ENCODE data around the gene UAP1L1.

UAP1L1 gene

DNA sequence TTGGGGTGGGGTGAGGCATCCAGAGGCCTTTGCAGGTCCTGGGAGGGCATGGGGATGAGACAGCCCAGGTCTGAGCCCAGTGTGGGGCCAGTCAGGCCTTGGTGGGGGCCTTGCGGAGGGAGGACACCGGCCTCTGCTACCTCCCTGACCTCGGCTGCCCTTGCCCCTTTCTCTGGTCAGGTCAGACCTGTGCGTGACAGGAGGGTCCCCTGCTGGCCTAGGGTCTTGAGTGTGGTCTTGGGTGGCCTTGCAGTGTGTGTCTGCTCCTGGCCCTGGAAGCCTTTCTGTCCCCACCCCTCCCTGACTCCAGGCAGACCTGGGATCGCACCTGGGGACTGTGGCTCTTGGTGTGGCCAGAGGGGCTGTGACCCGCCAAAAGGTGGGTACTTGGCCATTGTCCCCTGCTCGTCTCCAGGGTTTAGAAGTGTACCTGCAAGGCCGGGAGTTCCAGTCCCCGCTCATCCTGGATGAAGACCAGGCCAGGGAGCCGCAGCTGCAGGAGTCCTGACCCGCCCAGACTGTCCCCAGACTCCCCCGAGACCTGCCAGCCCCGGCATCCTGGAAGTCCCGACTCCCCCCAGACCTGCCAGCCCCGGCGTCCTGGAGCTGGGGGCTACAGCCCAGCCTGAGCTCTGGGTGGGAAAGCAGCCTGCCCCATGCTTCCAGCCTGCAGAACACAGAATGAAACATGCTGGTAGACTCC lies 5.1 kb downstream of the UAP1L1 start:
- no peak overlapping the region for H3K4me3 ChIP-seq (replicated peaks; ENCODE audit: insufficient read depth, low read length)
- H3K27ac ChIP-seq (replicated peaks), result no peak overlapping the region
- no peak for DNase-seq (ENCODE audit: low read depth in 1 of 2, low spot score in 1 of 2)

DNA sequence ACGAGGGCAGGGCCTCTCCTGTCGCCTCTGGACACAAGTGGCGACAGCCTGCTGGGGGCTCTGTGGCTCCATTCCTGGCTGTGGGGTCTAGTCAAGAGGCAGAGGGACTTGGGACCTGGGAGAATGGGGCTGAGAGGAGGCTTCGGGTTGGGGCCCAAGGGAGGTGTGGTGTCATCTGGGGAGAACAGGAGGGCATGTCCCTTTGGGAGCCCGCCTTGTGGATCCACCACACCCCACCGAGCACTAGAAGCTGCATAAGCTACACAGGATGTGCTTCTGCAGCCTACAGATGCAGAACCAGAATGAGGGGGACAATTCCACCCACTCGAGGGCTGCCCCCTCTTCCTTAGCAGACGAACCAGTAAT lies 5.6 kb downstream of the UAP1L1 start:
- TF ChIP-seq GABPA (IDR thresholded peaks at IDR 0.05; ENCODE audit: low read depth), result no peak
- TF ChIP-seq, protein P1, sequence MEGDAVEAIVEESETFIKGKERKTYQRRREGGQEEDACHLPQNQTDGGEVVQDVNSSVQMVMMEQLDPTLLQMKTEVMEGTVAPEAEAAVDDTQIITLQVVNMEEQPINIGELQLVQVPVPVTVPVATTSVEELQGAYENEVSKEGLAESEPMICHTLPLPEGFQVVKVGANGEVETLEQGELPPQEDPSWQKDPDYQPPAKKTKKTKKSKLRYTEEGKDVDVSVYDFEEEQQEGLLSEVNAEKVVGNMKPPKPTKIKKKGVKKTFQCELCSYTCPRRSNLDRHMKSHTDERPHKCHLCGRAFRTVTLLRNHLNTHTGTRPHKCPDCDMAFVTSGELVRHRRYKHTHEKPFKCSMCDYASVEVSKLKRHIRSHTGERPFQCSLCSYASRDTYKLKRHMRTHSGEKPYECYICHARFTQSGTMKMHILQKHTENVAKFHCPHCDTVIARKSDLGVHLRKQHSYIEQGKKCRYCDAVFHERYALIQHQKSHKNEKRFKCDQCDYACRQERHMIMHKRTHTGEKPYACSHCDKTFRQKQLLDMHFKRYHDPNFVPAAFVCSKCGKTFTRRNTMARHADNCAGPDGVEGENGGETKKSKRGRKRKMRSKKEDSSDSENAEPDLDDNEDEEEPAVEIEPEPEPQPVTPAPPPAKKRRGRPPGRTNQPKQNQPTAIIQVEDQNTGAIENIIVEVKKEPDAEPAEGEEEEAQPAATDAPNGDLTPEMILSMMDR (IDR thresholded peaks at IDR 0.05; ENCODE audit: insufficient read depth, low read length), result no peak
- TF ChIP-seq, protein P2, sequence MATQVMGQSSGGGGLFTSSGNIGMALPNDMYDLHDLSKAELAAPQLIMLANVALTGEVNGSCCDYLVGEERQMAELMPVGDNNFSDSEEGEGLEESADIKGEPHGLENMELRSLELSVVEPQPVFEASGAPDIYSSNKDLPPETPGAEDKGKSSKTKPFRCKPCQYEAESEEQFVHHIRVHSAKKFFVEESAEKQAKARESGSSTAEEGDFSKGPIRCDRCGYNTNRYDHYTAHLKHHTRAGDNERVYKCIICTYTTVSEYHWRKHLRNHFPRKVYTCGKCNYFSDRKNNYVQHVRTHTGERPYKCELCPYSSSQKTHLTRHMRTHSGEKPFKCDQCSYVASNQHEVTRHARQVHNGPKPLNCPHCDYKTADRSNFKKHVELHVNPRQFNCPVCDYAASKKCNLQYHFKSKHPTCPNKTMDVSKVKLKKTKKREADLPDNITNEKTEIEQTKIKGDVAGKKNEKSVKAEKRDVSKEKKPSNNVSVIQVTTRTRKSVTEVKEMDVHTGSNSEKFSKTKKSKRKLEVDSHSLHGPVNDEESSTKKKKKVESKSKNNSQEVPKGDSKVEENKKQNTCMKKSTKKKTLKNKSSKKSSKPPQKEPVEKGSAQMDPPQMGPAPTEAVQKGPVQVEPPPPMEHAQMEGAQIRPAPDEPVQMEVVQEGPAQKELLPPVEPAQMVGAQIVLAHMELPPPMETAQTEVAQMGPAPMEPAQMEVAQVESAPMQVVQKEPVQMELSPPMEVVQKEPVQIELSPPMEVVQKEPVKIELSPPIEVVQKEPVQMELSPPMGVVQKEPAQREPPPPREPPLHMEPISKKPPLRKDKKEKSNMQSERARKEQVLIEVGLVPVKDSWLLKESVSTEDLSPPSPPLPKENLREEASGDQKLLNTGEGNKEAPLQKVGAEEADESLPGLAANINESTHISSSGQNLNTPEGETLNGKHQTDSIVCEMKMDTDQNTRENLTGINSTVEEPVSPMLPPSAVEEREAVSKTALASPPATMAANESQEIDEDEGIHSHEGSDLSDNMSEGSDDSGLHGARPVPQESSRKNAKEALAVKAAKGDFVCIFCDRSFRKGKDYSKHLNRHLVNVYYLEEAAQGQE (IDR thresholded peaks at IDR 0.05; ENCODE audit: insufficient replicate concordance, low read depth), result no peak
- no peak for TF ChIP-seq SPI1 (IDR thresholded peaks at IDR 0.05; ENCODE audit: borderline replicate concordance, low read depth)
- TF ChIP-seq POLR2AphosphoS5 (IDR thresholded peaks at IDR 0.05; ENCODE audit: low read depth), result no peak
- H3K27ac ChIP-seq (replicated peaks), result no peak overlapping the region
- H3K4me3 ChIP-seq (replicated peaks; ENCODE audit: insufficient read depth, low read length), result no peak overlapping the region
- peaks cover 5% of the 10 kb centered on the region for H3K27me3 ChIP-seq (ENCODE audit: insufficient read depth, poor library complexity, severe bottlenecking)
- no peak for DNase-seq (ENCODE audit: low read depth in 1 of 2, low spot score in 1 of 2)

More for the DNA sequence above, 5.1 kb downstream of the UAP1L1 start:
- H3K27me3 ChIP-seq (ENCODE audit: insufficient read depth, poor library complexity, severe bottlenecking), result peaks cover 7% of the 10 kb centered on the region
- TF ChIP-seq SPI1 (IDR thresholded peaks at IDR 0.05; ENCODE audit: borderline replicate concordance, low read depth), result no peak
- TF ChIP-seq, protein P2 (IDR thresholded peaks at IDR 0.05; ENCODE audit: insufficient replicate concordance, low read depth), result no peak

DNA sequence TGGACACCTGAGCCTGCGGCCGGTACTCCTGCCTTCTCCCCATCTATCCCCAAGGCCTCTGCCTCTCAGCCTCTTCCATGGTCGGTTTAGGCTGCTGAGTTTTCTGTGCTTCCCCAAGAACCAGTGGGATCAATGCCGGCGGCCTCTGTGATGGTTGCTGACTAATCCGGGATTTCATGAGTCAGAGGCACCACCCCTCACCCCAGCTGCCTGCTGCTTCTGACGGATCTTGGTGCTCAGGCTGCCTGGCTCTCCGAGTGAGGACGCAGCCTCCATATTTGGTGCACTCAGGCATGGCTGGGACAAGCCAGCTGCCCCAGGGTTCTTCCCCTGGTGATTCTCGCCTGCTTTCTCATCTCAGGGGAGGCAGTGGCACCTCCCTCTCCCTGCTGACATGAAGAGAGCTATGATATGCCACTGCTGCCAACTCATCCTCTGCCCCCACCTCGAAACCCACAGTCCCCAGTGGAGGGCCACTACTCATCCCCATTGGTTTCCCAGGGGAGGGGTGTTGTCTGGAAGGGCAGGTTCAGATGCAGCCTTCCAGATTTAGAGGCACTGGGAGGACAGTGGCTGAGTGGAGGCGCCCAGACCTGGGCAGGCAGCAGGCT lies 6.2 kb downstream of the UAP1L1 start:
- Histone ChIP-seq H3K27me3 (ENCODE audit: insufficient read depth, poor library complexity, severe bottlenecking) (no peaks in the 10 kb centered on the region), H3K27ac (replicated peaks) (no peak overlapping the region), H3K4me3 (replicated peaks; ENCODE audit: insufficient read depth, low read length) (no peak overlapping the region)
- no peak for DNase-seq (ENCODE audit: low read depth in 1 of 2, low spot score in 1 of 2)
- TF ChIP-seq GABPA (IDR thresholded peaks at IDR 0.05; ENCODE audit: low read depth) (no peak), SPI1 (IDR thresholded peaks at IDR 0.05; ENCODE audit: borderline replicate concordance, low read depth) (no peak), POLR2AphosphoS5 (IDR thresholded peaks at IDR 0.05; ENCODE audit: low read depth) (no peak)
- TF ChIP-seq, protein P2 (IDR thresholded peaks at IDR 0.05; ENCODE audit: insufficient replicate concordance, low read depth), result no peak
- TF ChIP-seq, protein P1 (IDR thresholded peaks at IDR 0.05; ENCODE audit: insufficient read depth, low read length), result no peak

Measured in HL-60 (cell line).